ENCODE measurements around the gene HNRNPA3.

- no peak for TF ChIP-seq CTCF (IDR thresholded peaks at IDR 0.05)
- no peak for TF ChIP-seq EZH2 (IDR thresholded peaks at IDR 0.05)
Observed at GRCh38 chr2:177217247-177217843, 4.8 kb downstream of the HNRNPA3 start.
